SK-N-SH (cell line): ENCODE results near the gene CASKIN1. TPM values are rescaled to one million over a fixed set of nuclear protein-coding genes. Genes with fewer than 3 reads are reported as not detected.

ENCODE experiments used
- CTCF ChIA-PET: fragments of 300-600, 350-600 bp; formaldehyde crosslinking; extraction: SDS; loops from one replicate; lab custom pipeline; 2021; lab: Yijun Ruan, JAX
- POLR2A ChIA-PET: fragments of 350-600 bp; sonication (Branson Sonifier 250); formaldehyde crosslinking; extraction: SDS; loops from one replicate; lab custom pipeline; 2020; ENCODE audit warnings: antibody characterized with exemption, inconsistent platforms; lab: Yijun Ruan, JAX
- DNase-seq: peaks from one replicate; pipeline ENCODE4 v3.0.0; 2012
- H2AFZ ChIP-seq: fragments of 200-600 bp; sonication (generic); 2 replicates; pipeline ENCODE4 v1.8.1; 2016; ENCODE audit warnings: antibody characterized with exemption, mild to moderate bottlenecking, low read depth
- H3F3A ChIP-seq: fragments of 200-600 bp; sonication (generic); replicated peaks from 2 replicates; pipeline ENCODE3; 2016; ENCODE audit warnings: antibody characterized with exemption, mild to moderate bottlenecking; ENCODE audit not compliant: insufficient read depth
- H3K27ac ChIP-seq, 2 experiments: fragments of 200-500 bp in 1 of 2; fragments of 200-600 bp in 1 of 2; sonication (Bioruptor generic) in 1 of 2; sonication (generic), shearing (Covaris generic) in 1 of 2; 2 replicates each; pipeline versions ENCODE4 v1.5.1 to v1.6.1; 2014 to 2016; ENCODE audit warnings: low read depth in 2 of 2, inconsistent platforms in 1 of 2, low read length in 1 of 2, mild to moderate bottlenecking in 1 of 2, mixed read lengths in 1 of 2
- H3K27me3 ChIP-seq: fragments of 200-600 bp; sonication (generic), shearing (Covaris generic); 2 replicates; pipeline ENCODE4 v1.6.1; 2016; ENCODE audit warnings: mixed run types; ENCODE audit not compliant: insufficient read depth
- H3K36me3 ChIP-seq, 2 experiments: fragments of 200-500 bp in 1 of 2; fragments of 200-600 bp in 1 of 2; sonication (Bioruptor generic) in 1 of 2; sonication (generic) in 1 of 2; replicated peaks in 1 of 2; 2 replicates each; pipeline versions ENCODE3 to v1.5.1; 2014 to 2016; ENCODE audit warnings: low read length in 1 of 2, mild to moderate bottlenecking in 1 of 2; ENCODE audit not compliant: insufficient read depth in 2 of 2, control insufficient read depth in 1 of 2
- H3K4me1 ChIP-seq, 2 experiments: fragments of 200-500 bp in 1 of 2; fragments of 200-600 bp in 1 of 2; sonication (Bioruptor generic) in 1 of 2; sonication (generic), shearing (Covaris generic) in 1 of 2; 2 replicates each; pipeline versions ENCODE4 v1.5.1 to v1.6.1; 2014 to 2016; ENCODE audit warnings: low read depth in 1 of 2, low read length in 1 of 2, mixed run types in 1 of 2; ENCODE audit not compliant: insufficient read depth in 2 of 2, control insufficient read depth in 1 of 2
- H3K4me2 ChIP-seq: fragments of 200-600 bp; sonication (generic), shearing (Covaris generic); 2 replicates; pipeline ENCODE4 v1.6.1; 2017; ENCODE audit warnings: mixed run types
- H3K4me3 ChIP-seq, 2 experiments: fragments of 200-500 bp in 1 of 2; fragments of 200-600 bp in 1 of 2; sonication (Bioruptor generic) in 1 of 2; sonication (generic), shearing (Covaris generic) in 1 of 2; 2 replicates each; pipeline versions ENCODE4 v1.5.1 to v1.8.1; 2014 to 2016; ENCODE audit warnings: low read depth in 2 of 2, inconsistent platforms in 1 of 2, low read length in 1 of 2, mild to moderate bottlenecking in 1 of 2, mixed read lengths in 1 of 2, moderate library complexity in 1 of 2
- H3K79me2 ChIP-seq: fragments of 200-600 bp; sonication (generic); 2 replicates; pipeline ENCODE4 v1.8.1; 2017; ENCODE audit warnings: mild to moderate bottlenecking; ENCODE audit not compliant: insufficient read depth
- H3K9ac ChIP-seq: fragments of 200-600 bp; sonication (generic); 2 replicates; pipeline ENCODE4 v1.6.1; 2017; ENCODE audit warnings: mixed run types
- H3K9me2 ChIP-seq: fragments of 200-600 bp; sonication (generic); 2 replicates; pipeline ENCODE4 v1.6.1; 2017; ENCODE audit warnings: mixed run types
- H3K9me3 ChIP-seq: fragments of 200-600 bp; sonication (generic); 2 replicates; pipeline ENCODE4 v1.6.1; 2017; ENCODE audit warnings: mixed run types, mild to moderate bottlenecking, moderate library complexity
- H4K20me1 ChIP-seq: fragments of 200-600 bp; sonication (generic); 2 replicates; pipeline ENCODE4 v1.6.1; 2017; ENCODE audit warnings: mild to moderate bottlenecking, mixed run types; ENCODE audit not compliant: insufficient read depth
- CHD2 ChIP-seq: fragments of 150-350 bp; IDR thresholded peaks from 2 replicates; pipeline ENCODE4 v1.6.1; 2018; ENCODE audit warnings: low read length; ENCODE audit not compliant: partially characterized antibody
- ELF1 ChIP-seq: IDR thresholded peaks from 2 replicates; pipeline ENCODE4 v1.4.0; 2012
- EZH2phosphoT487 ChIP-seq: fragments of 200-600 bp; sonication (generic); IDR thresholded peaks from 2 replicates; pipeline ENCODE4 v1.6.1; 2017; ENCODE audit warnings: low read depth, mixed run types, mild to moderate bottlenecking, antibody characterized with exemption, moderate library complexity, borderline replicate concordance
- FOXJ3 ChIP-seq: sonication (generic); formaldehyde crosslinking; IDR thresholded peaks from 2 replicates; pipeline ENCODE4 v1.5.1; 2020; ENCODE audit warnings: mild to moderate bottlenecking, missing genetic modification reagents
- FOXM1 ChIP-seq: IDR thresholded peaks from 2 replicates; pipeline ENCODE4 v1.4.0; 2012; ENCODE audit warnings: low read depth, mild to moderate bottlenecking
- GABPA ChIP-seq: IDR thresholded peaks from 2 replicates; pipeline ENCODE4 v1.4.0; 2012; ENCODE audit warnings: low read depth, mild to moderate bottlenecking
- JUND ChIP-seq: IDR thresholded peaks from 2 replicates; pipeline ENCODE4 v1.4.0; 2012
- MEF2A ChIP-seq: IDR thresholded peaks from 2 replicates; pipeline ENCODE4 v1.4.0; 2012; ENCODE audit warnings: low read depth, borderline replicate concordance
- NFIC ChIP-seq: IDR thresholded peaks from 2 replicates; pipeline ENCODE4 v1.4.0; 2012; ENCODE audit warnings: borderline replicate concordance
- POLR2AphosphoS5 ChIP-seq: IDR thresholded peaks from 2 replicates; pipeline ENCODE4 v1.6.1; 2012; ENCODE audit warnings: low read depth, low read length
- RFX5 ChIP-seq: IDR thresholded peaks from 2 replicates; pipeline ENCODE4 v1.6.1; 2012; ENCODE audit warnings: mild to moderate bottlenecking, improper control_type of control experiment, low read length
- RXRA ChIP-seq: IDR thresholded peaks from 2 replicates; pipeline ENCODE4 v1.4.0; 2012; ENCODE audit warnings: low read depth, mild to moderate bottlenecking, borderline replicate concordance
- SMC3 ChIP-seq: IDR thresholded peaks from 2 replicates; pipeline ENCODE4 v1.6.1; 2012; ENCODE audit warnings: low read depth, low read length, improper control_type of control experiment
- TCF12 ChIP-seq: IDR thresholded peaks from 2 replicates; pipeline ENCODE4 v1.4.0; 2012
- TEAD4 ChIP-seq: IDR thresholded peaks from 2 replicates; pipeline ENCODE4 v1.4.0; 2012; ENCODE audit warnings: mild to moderate bottlenecking, borderline replicate concordance; ENCODE audit not compliant: insufficient read depth
- WGBS: methylation state at CpG from one replicate; pipeline ENCODE4 v1.1.6; 2017; ENCODE audit warnings: low lambda C conversion rate; 5-methylcytosine and 5-hydroxymethylcytosine counted together
- polyA plus RNA-seq, 3 experiments: library from polyadenylated mRNA; depleted of rRNA; stranded (reverse); fragments of >200 nt; gene quantifications; 2 replicates each; pipeline ENCODE4 v1.2.3, GENCODE V29; 2012
- TF ChIP-seq, protein P1 (sequence below): IDR thresholded peaks from 2 replicates; pipeline ENCODE4 v1.4.0; 2012; ENCODE audit warnings: low read depth, borderline replicate concordance
- TF ChIP-seq, protein P2 (sequence below): fragments of 150-350 bp; IDR thresholded peaks from 2 replicates; pipeline ENCODE4 v1.6.1; 2016; ENCODE audit warnings: mild to moderate bottlenecking, low read depth, low read length
- TF ChIP-seq, protein P3 (sequence below): IDR thresholded peaks from 2 replicates; pipeline ENCODE4 v1.4.0; 2012; ENCODE audit warnings: low read depth, borderline replicate concordance
- TF ChIP-seq, protein P4 (sequence below): IDR thresholded peaks from 2 replicates; pipeline ENCODE4; 2012
- TF ChIP-seq, protein P5 (sequence below): fragments of 150-350 bp; IDR thresholded peaks from 2 replicates; pipeline ENCODE4 v1.6.1; 2017; ENCODE audit warnings: antibody characterized with exemption, low read length, low read depth, borderline replicate concordance
- TF ChIP-seq, protein P6 (sequence below): IDR thresholded peaks from 2 replicates; pipeline ENCODE4 v1.4.0; 2012; ENCODE audit warnings: low read depth

Gene CASKIN1
- polyA plus RNA-seq, 1 of the 3 experiments (the other 2 are of a cell fraction): 1.7 TPM

DNA sequence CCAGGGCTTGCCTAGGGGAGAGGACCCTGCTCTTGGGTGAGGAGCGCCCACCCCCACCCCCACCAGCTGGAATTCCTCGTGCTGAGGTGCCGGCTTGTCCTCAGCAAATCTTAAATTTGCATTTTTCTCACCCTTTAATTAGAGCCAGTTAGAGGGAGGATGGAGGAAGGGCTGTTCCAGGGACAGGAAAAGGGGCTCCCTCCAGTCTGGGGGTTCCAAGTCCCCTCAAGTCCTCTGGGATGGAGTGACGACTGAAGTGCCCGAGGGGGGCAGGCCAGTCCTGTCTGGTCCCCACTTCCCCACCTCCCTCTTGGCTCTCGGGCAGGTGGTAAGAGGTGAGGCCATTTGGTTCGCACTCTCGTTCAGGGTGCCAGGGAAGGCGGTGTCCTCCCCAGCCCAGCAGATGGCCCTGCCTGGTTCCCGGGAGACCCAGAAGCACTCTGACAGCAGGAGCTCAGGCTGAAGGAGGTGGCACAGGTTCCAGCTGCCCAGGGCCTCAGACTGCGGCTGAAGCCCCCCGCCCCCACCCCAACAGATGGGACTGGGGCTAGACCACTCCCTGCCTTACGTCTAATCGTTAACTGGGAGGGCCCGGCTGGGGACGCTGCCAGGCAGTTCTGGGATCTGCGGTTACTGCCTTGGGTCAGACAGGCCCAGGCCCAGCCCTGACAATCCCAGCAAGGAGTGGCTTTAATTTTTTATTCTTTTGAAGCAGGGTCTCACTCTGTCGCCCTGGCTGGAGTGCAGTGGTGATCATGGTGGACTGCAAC is 45.8 kb downstream of the CASKIN1 start (continued):
- TF ChIP-seq, protein P1, sequence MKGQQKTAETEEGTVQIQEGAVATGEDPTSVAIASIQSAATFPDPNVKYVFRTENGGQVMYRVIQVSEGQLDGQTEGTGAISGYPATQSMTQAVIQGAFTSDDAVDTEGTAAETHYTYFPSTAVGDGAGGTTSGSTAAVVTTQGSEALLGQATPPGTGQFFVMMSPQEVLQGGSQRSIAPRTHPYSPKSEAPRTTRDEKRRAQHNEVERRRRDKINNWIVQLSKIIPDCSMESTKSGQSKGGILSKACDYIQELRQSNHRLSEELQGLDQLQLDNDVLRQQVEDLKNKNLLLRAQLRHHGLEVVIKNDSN: no peak
- no peak for TF ChIP-seq TEAD4
- no peak for TF ChIP-seq JUND
- TF ChIP-seq, protein P2, sequence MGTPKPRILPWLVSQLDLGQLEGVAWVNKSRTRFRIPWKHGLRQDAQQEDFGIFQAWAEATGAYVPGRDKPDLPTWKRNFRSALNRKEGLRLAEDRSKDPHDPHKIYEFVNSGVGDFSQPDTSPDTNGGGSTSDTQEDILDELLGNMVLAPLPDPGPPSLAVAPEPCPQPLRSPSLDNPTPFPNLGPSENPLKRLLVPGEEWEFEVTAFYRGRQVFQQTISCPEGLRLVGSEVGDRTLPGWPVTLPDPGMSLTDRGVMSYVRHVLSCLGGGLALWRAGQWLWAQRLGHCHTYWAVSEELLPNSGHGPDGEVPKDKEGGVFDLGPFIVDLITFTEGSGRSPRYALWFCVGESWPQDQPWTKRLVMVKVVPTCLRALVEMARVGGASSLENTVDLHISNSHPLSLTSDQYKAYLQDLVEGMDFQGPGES: no peak
- no peak for TF ChIP-seq ELF1

DNA sequence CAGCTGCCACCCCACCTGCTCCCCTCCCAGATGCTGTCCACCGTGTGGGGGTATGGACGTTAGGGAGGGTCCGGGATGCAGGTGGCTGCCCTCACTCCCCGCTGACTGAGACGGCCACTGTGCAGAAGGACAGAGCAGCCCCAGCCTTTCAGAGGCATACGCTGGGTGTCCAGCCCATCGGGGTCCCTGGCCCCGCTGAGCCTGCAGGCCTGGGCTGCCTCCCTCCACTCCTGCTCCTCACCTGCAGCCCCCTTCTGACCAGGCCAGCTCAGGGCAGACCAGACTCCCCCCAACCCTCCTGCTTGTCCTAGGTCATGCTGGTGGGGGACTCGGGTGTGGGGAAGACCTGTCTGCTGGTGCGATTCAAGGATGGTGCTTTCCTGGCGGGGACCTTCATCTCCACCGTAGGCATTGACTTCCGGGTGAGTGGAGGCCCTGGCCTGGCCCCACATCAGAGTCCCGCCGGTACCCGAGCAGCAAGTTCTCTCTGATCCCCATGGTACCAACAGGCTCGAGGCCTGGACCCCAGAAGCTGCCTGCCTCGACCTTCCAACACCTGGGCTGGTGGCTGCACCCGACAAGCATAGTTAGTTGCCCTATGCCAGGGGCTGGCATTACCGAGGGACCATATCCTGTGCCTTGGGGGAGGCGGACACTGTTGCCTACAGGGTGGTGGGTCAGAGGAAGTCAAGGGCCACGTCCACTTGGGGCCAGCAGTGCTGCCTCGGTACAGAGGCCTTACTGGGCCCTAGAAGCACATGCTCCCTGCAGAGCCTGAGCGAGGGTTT is 46.6 kb downstream of the CASKIN1 start:
- H3F3A ChIP-seq: peaks cover 45% of the 10 kb centered on the region
- no peaks in the 10 kb centered on the region for H3K9me2 ChIP-seq
- peak overlapping the region; percentile 18; the same call in 1 of the 2 replicates for H3K9ac ChIP-seq
- H3K4me3 ChIP-seq: peak overlapping the region in 1 of 2 experiments; percentile 50; a peak in 3 of 4 replicates
- ChIA-PET POLR2A (no interaction called here), CTCF (interaction anchor here (4.7 to 6.9 kb wide), 2 partner anchors 10 to 126 kb away, joined by 28 to 55 read pairs; no protein-coding TSS in a partner anchor)
- 27% methylated on average over 12 of the region's 24 CpGs for WGBS
- H4K20me1 ChIP-seq: peaks cover 80% of the 10 kb centered on the region
- peaks cover 56% of the 10 kb centered on the region for H3K79me2 ChIP-seq
- no peaks in the 10 kb centered on the region for H3K9me3 ChIP-seq
- H3K36me3 ChIP-seq: peaks cover 20 to 34% of the 10 kb centered on the region in 2 experiments
- H2AFZ ChIP-seq: no peak overlapping the region
- peak overlapping the region; percentile 96 for H3K4me2 ChIP-seq
- H3K4me1 ChIP-seq: peaks cover 41 to 73% of the 10 kb centered on the region in 2 experiments; a peak in 3 of 4 replicates
- DNase-seq: no peak
- no peaks in the 10 kb centered on the region for H3K27me3 ChIP-seq
- peak overlapping the region; percentile 29 to 65; a peak in 3 of 4 replicates for H3K27ac ChIP-seq
- no peak for TF ChIP-seq RFX5
- TF ChIP-seq, protein P3, sequence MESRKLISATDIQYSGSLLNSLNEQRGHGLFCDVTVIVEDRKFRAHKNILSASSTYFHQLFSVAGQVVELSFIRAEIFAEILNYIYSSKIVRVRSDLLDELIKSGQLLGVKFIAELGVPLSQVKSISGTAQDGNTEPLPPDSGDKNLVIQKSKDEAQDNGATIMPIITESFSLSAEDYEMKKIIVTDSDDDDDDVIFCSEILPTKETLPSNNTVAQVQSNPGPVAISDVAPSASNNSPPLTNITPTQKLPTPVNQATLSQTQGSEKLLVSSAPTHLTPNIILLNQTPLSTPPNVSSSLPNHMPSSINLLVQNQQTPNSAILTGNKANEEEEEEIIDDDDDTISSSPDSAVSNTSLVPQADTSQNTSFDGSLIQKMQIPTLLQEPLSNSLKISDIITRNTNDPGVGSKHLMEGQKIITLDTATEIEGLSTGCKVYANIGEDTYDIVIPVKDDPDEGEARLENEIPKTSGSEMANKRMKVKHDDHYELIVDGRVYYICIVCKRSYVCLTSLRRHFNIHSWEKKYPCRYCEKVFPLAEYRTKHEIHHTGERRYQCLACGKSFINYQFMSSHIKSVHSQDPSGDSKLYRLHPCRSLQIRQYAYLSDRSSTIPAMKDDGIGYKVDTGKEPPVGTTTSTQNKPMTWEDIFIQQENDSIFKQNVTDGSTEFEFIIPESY: no peak
- peak; percentile 33 for TF ChIP-seq POLR2AphosphoS5
- no peak for TF ChIP-seq ELF1
- TF ChIP-seq EZH2phosphoT487: no peak
- TF ChIP-seq, protein P4, sequence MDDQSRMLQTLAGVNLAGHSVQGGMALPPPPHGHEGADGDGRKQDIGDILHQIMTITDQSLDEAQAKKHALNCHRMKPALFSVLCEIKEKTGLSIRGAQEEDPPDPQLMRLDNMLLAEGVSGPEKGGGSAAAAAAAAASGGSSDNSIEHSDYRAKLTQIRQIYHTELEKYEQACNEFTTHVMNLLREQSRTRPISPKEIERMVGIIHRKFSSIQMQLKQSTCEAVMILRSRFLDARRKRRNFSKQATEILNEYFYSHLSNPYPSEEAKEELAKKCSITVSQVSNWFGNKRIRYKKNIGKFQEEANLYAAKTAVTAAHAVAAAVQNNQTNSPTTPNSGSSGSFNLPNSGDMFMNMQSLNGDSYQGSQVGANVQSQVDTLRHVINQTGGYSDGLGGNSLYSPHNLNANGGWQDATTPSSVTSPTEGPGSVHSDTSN: 0 out of 2 replicates have a peak, but pooled peaks have one; percentile 7
- no peak for TF ChIP-seq FOXJ3
- TF ChIP-seq FOXM1: no peak
- TF ChIP-seq, protein P1: no peak
- TF ChIP-seq GABPA: 0 out of 2 replicates have a peak, but pooled peaks have one; percentile 20
- no peak for TF ChIP-seq SMC3
- TF ChIP-seq, protein P5, sequence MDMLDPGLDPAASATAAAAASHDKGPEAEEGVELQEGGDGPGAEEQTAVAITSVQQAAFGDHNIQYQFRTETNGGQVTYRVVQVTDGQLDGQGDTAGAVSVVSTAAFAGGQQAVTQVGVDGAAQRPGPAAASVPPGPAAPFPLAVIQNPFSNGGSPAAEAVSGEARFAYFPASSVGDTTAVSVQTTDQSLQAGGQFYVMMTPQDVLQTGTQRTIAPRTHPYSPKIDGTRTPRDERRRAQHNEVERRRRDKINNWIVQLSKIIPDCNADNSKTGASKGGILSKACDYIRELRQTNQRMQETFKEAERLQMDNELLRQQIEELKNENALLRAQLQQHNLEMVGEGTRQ: no peak
- no peak for TF ChIP-seq RXRA
- TF ChIP-seq MEF2A: no peak
- no peak for TF ChIP-seq NFIC
- TF ChIP-seq CHD2: no peak
- TF ChIP-seq, protein P6, sequence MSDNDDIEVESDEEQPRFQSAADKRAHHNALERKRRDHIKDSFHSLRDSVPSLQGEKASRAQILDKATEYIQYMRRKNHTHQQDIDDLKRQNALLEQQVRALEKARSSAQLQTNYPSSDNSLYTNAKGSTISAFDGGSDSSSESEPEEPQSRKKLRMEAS: no peak
- TF ChIP-seq TCF12: no peak
